Stomach (tissue), 9 donors: ENCODE measurements around the gene IPMK. TPM values are rescaled to one million over a fixed set of nuclear protein-coding genes. Genes with fewer than 3 reads are reported as not detected.
A peak's percentile ranks its signal among the peaks of the same experiment; 100 is the strongest.

ENCODE experiments used
- DNase-seq, 2 donors: peaks; one replicate each; pipeline versions ENCODE4 v3.0.0 to v3.0.0-alpha.2; 2013 to 2019
- H3K27ac ChIP-seq, 5 donors: fragments of 200-600 bp in 4 of 5; sonication (generic) in 4 of 5; one replicate each; pipeline ENCODE4 v1.5.1; 2013 to 2019; ENCODE audit warnings: mild to moderate bottlenecking in 1 of 5, moderate library complexity in 1 of 5
- H3K27me3 ChIP-seq, 3 donors: fragments of 200-600 bp; sonication (generic); one replicate each; pipeline ENCODE4 v1.5.1; 2017 to 2019; ENCODE audit warnings: mixed run types in 1 of 3
- H3K36me3 ChIP-seq, 4 donors: fragments of 200-600 bp; sonication (generic); 1 replicate in 3 of 4; 2 replicates in 1 of 4; pipeline ENCODE4 v1.5.1; 2016 to 2019
- H3K4me1 ChIP-seq, 4 donors: fragments of 200-600 bp; sonication (generic); one replicate each; pipeline ENCODE4 v1.5.1; 2016 to 2019
- H3K4me3 ChIP-seq, 4 donors: fragments of 200-600 bp; sonication (generic) in 3 of 4; one replicate each; pipeline ENCODE4 v1.5.1; 2016 to 2019; ENCODE audit warnings: mild to moderate bottlenecking in 1 of 4
- H3K9me3 ChIP-seq, 4 donors: fragments of 200-600 bp; sonication (generic); one replicate each; pipeline ENCODE4 v1.5.1; 2016 to 2019
- CTCF ChIP-seq, 7 experiments: fragments of 450-650 bp in 4 of 7; fragments of 200-600 bp in 3 of 7; sonication (generic) in 3 of 7; IDR thresholded peaks; one replicate each; pipeline ENCODE4 v1.5.1; 2016 to 2019; ENCODE audit warnings: antibody characterized with exemption in 7 of 7, control low read depth in 2 of 7, mild to moderate bottlenecking in 1 of 7
- EP300 ChIP-seq: sonication (generic); formaldehyde crosslinking; IDR thresholded peaks from one replicate; pipeline ENCODE4 v1.6.1; 2017; ENCODE audit warnings: antibody characterized with exemption
- POLR2A ChIP-seq, 4 donors: fragments of 450-650 bp; IDR thresholded peaks; one replicate each; pipeline ENCODE4 v1.6.1; 2016; ENCODE audit warnings: antibody characterized with exemption in 4 of 4, control low read depth in 2 of 4, mild to moderate bottlenecking in 1 of 4, moderate library complexity in 1 of 4
- POLR2AphosphoS5 ChIP-seq, 3 donors: sonication (generic); formaldehyde crosslinking; IDR thresholded peaks; one replicate each; pipeline ENCODE4 v1.6.1; 2016; ENCODE audit warnings: antibody characterized with exemption in 3 of 3
- WGBS, 5 donors: extraction: QIAGEN DNeasy Blood & Tissue Kit in 3 of 5; methylation state at CpG; one replicate each; pipeline versions ENCODE4 v1.1.5 to v1.1.7; 2013 to 2018; 5-methylcytosine and 5-hydroxymethylcytosine counted together
- intact Hi-C: fragments of 100-400 bp; cut with DNase I; formaldehyde crosslinking; loops from one replicate; pipeline ENCODE4 v1.15.1; 2023; ENCODE audit warnings: low total_unique reads
- polyA plus RNA-seq, 3 donors: library from polyadenylated mRNA; stranded (reverse); fragments of 200-250 nt; gene quantifications; one replicate each; pipeline ENCODE4 v1.2.3, GENCODE V29; 2013
- total RNA-seq, 5 donors: library from RNA; depleted of rRNA; stranded (reverse); fragments of >200 nt; gene quantifications; one replicate each; pipeline versions ENCODE4 v1.1.0 to v1.2.3, GENCODE V29; 2014 to 2016
- donor health status: healthy with polysubstance abuse.
- donor health status: Bipolar disorder and iron deficiency.
- donor health status: healthy.

The IPMK gene
- total and polyA plus RNA-seq, 8 donors = 1.8 to 15.6 (median 4.1) TPM; not detected in 1

- 15 to 22% (median 17%) methylated on average over 3 of the region's 3 CpGs for WGBS, 5 donors
- H3K27me3 ChIP-seq = no peaks in the 10 kb centered on the region
- no peaks in the 10 kb centered on the region for H3K9me3 ChIP-seq
- no peak overlapping the region for H3K27ac ChIP-seq
- peaks cover 0 to 11% (median 5%) of the 10 kb centered on the region in 4 donors for H3K4me1 ChIP-seq
- no peaks in the 10 kb centered on the region for H3K36me3 ChIP-seq
- DNase-seq = peak in 1 of 2 donors; percentile 29
- intact Hi-C loops = loop anchor here (5.0 kb wide), 1 partner anchor 115 kb away; no protein-coding TSS in a partner anchor
- H3K4me3 ChIP-seq = no peak overlapping the region
- no peak for TF ChIP-seq POLR2AphosphoS5 (IDR thresholded peaks at IDR 0.05)
- TF ChIP-seq CTCF (IDR thresholded peaks at IDR 0.05) = peak in 5 of 7 experiments; percentile 21 to 70 (median 45)
- no peak for TF ChIP-seq EP300
- no peak for TF ChIP-seq POLR2A (IDR thresholded peaks at IDR 0.05)
Measured at GRCh38 chr10:58177362-58177947, 90.2 kb downstream of the IPMK start.

GRCh38 chr10:58175990-58176900 is 91.4 kb downstream of the IPMK start:
- Histone ChIP-seq H3K4me3 (no peak overlapping the region), H3K4me1 (peaks cover 0 to 11% (median 5%) of the 10 kb centered on the region in 4 donors), H3K36me3 (no peaks in the 10 kb centered on the region), H3K27ac (no peak overlapping the region), H3K9me3 (no peaks in the 10 kb centered on the region), H3K27me3 (no peaks in the 10 kb centered on the region)
- peak in 1 of 2 donors; percentile 61 for DNase-seq
- WGBS, 5 donors = 18 to 35% (median 21%) methylated on average over 2 of the region's 2 CpGs
- TF ChIP-seq EP300 = no peak
- TF ChIP-seq POLR2AphosphoS5 (IDR thresholded peaks at IDR 0.05) = no peak
- TF ChIP-seq CTCF (IDR thresholded peaks at IDR 0.05) = no peak
- TF ChIP-seq POLR2A (IDR thresholded peaks at IDR 0.05) = no peak
- intact Hi-C loops = loop anchor here (5.0 kb wide), 1 partner anchor 116 kb away; no protein-coding TSS in a partner anchor

GRCh38 chr10:58174831-58175230 is 92.9 kb downstream of the IPMK start:
- no peaks in the 10 kb centered on the region for H3K9me3 ChIP-seq
- H3K4me1 ChIP-seq = peaks cover 0 to 11% (median 5%) of the 10 kb centered on the region in 4 donors

More at GRCh38 chr10:58174831-58175230, 92.9 kb downstream of the IPMK start:
- Histone ChIP-seq H3K27me3 (no peaks in the 10 kb centered on the region), H3K4me3 (no peak overlapping the region), H3K27ac (no peak overlapping the region), H3K36me3 (no peaks in the 10 kb centered on the region)
- intact Hi-C loops = loop anchor here (5.0 kb wide), 1 partner anchor 117 kb away; no protein-coding TSS in a partner anchor
- 78 to 94% (median 90%) methylated on average over 5 of the region's 5 CpGs for WGBS, 5 donors
- no peak for TF ChIP-seq CTCF (IDR thresholded peaks at IDR 0.05)
- TF ChIP-seq EP300 = no peak
- TF ChIP-seq POLR2AphosphoS5 (IDR thresholded peaks at IDR 0.05) = no peak
- no peak for DNase-seq
